RWPE2 (cell line): ENCODE results near the gene TAF13.

Experiments
- ATAC-seq: fragments of 200-7000 bp; cut with Tn5 transposase; 3 replicates; pipeline ENCODE4 v1.9.1; 2021; ENCODE audit warnings: low read depth
- DNase-seq: peaks from one replicate; pipeline ENCODE4 v3.0.0-alpha.2; 2020; ENCODE audit warnings: low spot score
- H3K27ac ChIP-seq: fragments of 450-650 bp; 2 replicates; pipeline ENCODE4 v1.5.1; 2017; ENCODE audit warnings: mild to moderate bottlenecking; ENCODE audit not compliant: poor library complexity, severe bottlenecking
- H3K27me3 ChIP-seq: fragments of 250-450 bp; sonication (Bioruptor Pico); 2 replicates; pipeline ENCODE4 v1.5.1; 2021; ENCODE audit warnings: mild to moderate bottlenecking, moderate library complexity; ENCODE audit not compliant: insufficient read depth, poor library complexity, severe bottlenecking
- H3K36me3 ChIP-seq: fragments of 250-450 bp; sonication (Bioruptor Pico); 2 replicates; pipeline ENCODE4 v1.5.1; 2020; ENCODE audit warnings: low read depth, mild to moderate bottlenecking, moderate library complexity
- H3K4me1 ChIP-seq: fragments of 250-450 bp; sonication (Bioruptor Pico); 2 replicates; pipeline ENCODE4 v1.5.1; 2021; ENCODE audit warnings: mild to moderate bottlenecking, moderate library complexity; ENCODE audit not compliant: insufficient read depth, poor library complexity, severe bottlenecking
- H3K4me3 ChIP-seq: fragments of 250-450 bp; sonication (Bioruptor Pico); 2 replicates; pipeline ENCODE4 v1.5.1; 2021; ENCODE audit warnings: mild to moderate bottlenecking, moderate library complexity; ENCODE audit not compliant: severe bottlenecking
- H3K9me3 ChIP-seq: fragments of 250-450 bp; sonication (Bioruptor Pico); 2 replicates; pipeline ENCODE4 v1.5.1; 2021; ENCODE audit warnings: mild to moderate bottlenecking, moderate library complexity; ENCODE audit not compliant: severe bottlenecking
- TF ChIP-seq, protein P1 (sequence below): fragments of 450-650 bp; IDR thresholded peaks from one replicate; pipeline ENCODE4 v1.5.1; 2017; ENCODE audit warnings: mild to moderate bottlenecking, moderate library complexity; ENCODE audit not compliant: poor library complexity, severe bottlenecking

The TAF13 gene

DNA sequence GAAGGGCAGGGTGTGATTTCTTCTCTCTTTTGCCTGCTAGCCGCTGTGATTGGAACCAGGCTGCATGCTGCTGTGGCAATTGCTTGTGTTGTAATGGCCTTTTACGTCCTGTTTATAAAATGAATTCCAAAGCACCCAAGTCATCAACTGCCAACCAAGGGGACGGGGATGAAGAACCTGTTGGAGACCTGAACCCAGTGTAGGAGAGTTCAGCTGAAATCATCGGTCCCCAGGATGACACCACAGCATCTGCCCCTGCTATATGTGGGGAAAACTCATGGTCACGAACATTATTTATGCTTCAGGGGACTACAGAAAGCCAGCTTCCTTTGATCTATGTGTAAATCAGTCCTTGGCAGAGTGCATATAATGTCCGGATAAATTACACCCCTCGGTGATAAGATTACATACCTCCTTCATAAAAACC lies 18.6 kb upstream of the TAF13 start:
- ATAC-seq (no peak), DNase-seq (no peak)
- H3K4me1 ChIP-seq, result peaks cover 9% of the 10 kb centered on the region
- TF ChIP-seq, protein P1, sequence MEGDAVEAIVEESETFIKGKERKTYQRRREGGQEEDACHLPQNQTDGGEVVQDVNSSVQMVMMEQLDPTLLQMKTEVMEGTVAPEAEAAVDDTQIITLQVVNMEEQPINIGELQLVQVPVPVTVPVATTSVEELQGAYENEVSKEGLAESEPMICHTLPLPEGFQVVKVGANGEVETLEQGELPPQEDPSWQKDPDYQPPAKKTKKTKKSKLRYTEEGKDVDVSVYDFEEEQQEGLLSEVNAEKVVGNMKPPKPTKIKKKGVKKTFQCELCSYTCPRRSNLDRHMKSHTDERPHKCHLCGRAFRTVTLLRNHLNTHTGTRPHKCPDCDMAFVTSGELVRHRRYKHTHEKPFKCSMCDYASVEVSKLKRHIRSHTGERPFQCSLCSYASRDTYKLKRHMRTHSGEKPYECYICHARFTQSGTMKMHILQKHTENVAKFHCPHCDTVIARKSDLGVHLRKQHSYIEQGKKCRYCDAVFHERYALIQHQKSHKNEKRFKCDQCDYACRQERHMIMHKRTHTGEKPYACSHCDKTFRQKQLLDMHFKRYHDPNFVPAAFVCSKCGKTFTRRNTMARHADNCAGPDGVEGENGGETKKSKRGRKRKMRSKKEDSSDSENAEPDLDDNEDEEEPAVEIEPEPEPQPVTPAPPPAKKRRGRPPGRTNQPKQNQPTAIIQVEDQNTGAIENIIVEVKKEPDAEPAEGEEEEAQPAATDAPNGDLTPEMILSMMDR, result no peak
- H3K27me3 ChIP-seq, result no peaks in the 10 kb centered on the region
- peaks cover 42% of the 10 kb centered on the region for H3K36me3 ChIP-seq
- H3K4me3 ChIP-seq, result no peak overlapping the region
- no peaks in the 10 kb centered on the region for H3K9me3 ChIP-seq
- no peak overlapping the region for H3K27ac ChIP-seq

DNA sequence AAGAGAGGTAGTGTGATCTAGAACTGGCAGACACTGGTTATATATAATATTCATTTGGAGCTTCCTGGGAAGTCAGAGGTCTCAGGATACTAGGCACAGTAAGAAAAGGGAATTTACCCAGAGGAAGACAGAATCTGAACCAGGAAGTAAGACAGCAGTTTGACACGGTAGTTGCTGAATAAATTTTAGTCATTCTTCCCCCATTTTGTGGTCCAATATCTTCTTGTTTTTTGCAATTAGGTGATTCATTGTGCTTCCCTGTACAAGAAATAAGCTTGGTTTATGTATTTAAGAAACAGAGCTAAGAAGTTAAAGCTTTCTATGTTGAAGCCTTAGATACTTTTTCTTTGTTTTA lies 16.0 kb upstream of the TAF13 start:
- TF ChIP-seq, protein P1, result no peak
- peak overlapping the region; percentile 64 for H3K27ac ChIP-seq

DNA sequence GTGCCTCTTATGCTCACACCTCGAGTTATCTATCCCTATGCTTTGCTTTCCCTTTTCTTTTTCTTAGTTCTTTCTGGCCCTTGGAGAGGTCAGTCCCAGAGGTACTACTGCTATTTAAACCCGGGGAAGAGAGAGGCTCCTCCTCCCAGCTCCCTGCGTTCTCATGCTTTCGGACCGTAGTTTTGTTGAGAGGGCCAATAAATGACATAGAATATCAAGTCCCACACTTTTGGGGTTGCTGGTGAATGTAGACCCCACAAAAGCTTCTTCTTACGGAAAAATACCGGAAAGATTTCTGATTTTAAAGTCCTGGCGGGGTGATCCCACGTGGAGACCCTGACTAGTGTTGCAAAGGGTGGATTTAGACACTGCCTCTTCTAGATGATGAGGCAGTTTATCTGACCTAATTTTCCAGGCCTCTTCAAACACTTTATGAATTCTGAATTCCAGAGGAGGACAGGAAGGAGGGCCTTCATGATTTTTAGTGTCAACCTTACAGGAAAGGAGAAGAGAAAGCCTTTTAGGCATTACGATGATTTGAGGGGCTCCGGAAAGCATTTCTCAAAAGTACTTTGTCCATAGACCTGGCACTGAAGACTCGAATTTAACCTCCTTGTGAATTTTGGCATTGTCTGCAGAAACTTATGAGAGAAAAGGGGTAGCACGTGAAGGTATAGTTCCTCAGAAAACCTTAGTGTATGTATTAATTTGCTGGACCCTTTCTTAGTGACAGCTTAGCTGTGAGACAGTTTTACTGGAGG lies 15.5 kb upstream of the TAF13 start:
- peaks cover 38% of the 10 kb centered on the region for H3K36me3 ChIP-seq
- peak overlapping the region; percentile 89 for H3K4me3 ChIP-seq
- H3K27me3 ChIP-seq, result no peaks in the 10 kb centered on the region
- DNase-seq (no peak), ATAC-seq (peak; percentile 70)
- peaks cover 9% of the 10 kb centered on the region for H3K4me1 ChIP-seq
- H3K27ac ChIP-seq, result peak overlapping the region; percentile 64
- no peaks in the 10 kb centered on the region for H3K9me3 ChIP-seq
- TF ChIP-seq, protein P1, result no peak

More for the DNA sequence above, 16.0 kb upstream of the TAF13 start:
- no peaks in the 10 kb centered on the region for H3K9me3 ChIP-seq
- no peak for ATAC-seq
- DNase-seq, result no peak
- peaks cover 42% of the 10 kb centered on the region for H3K36me3 ChIP-seq
- H3K4me1 ChIP-seq, result peaks cover 9% of the 10 kb centered on the region
- peak overlapping the region; percentile 89 for H3K4me3 ChIP-seq
- H3K27me3 ChIP-seq, result no peaks in the 10 kb centered on the region

DNA sequence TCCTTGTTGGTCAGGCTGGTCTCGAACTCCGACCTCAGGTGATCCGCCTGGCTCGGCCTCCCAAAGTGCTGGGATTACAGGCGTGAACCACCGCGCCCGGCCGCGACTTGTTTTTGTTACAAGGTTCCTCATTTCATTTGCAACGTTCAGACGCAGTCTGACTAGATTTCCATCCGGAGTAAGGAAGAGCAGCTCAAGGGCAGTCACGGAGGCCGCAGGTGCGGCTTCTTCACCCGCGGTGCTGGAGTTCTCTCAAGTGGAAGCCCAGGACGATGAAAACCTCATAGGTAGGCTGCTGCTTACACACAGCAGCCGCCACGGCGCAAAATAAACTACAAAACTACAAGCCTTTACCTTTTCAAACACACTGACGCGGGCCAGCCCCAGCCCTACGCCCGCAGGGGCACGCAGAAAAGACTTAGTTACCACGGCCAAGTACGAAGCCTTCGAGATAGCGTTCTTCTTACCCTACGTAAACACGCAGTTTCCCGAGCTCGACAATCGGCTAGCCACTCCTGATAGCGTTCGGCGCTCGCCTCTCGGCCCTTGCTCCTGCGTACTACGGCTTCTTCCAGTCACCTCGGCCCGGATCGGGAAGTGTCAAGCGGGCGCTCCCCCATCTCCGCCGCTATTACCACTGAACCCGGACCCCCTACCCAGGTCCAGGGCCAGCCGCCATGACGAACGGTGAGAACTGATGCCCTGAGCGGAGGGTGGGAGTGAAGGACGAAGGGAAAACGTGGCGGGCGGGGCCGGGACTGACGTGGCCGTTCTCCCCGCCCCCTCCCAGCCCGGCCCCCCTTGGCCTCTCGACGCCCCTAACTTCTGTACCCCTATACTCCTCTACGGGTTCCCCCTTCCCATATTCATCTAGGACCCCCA lies 14.6 kb upstream of the TAF13 start, which contains the start of gene TMEM167B:
TSS of gene TMEM167B (plus strand) at position 569 of the 882 bp plus-strand sequence. CDS start at position 678, 109 bp downstream.
- TF ChIP-seq, protein P1, result no peak
- Histone ChIP-seq H3K36me3 (peaks cover 30% of the 10 kb centered on the region), H3K4me3 (peak within 1 kb of the TSS; percentile 89), H3K27ac (peak within 1 kb of the TSS; percentile 64), H3K9me3 (no peaks in the 10 kb centered on the region), H3K27me3 (no peaks in the 10 kb centered on the region), H3K4me1 (peaks cover 9% of the 10 kb centered on the region)
- peak; percentile 89 for ATAC-seq
- DNase-seq, result peak; percentile 90
